ENCODE data around the gene SGSM2. TPM values are rescaled to one million over a fixed set of nuclear protein-coding genes. Genes with fewer than 3 reads are reported as not detected.

SGSM2 gene
- total RNA-seq, 1 experiment from 2014 or later = 31.4 TPM

DNA sequence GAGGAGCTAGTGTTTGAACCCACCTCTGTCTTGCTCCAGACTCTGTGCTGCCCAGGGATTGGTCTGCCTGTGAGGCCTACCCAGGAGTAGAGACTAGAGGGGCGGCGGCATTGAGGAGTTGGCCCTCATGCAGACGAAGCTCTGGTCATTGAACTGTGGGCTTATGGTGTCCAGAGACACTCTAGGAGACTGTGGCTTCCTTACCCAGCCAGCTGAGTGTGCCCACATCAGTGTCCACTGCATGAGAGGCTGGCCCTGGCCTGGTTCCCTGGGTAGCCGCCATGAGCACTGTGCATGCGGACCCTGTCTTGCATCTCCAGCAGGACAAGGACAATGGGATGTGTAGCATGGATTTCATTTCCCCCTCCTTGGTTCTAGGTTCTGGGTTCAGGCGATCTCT, 14.0 kb downstream of the SGSM2 start:
- no peak for DNase-seq
- H3K4me3 ChIP-seq (ENCODE audit: insufficient read depth, low read depth, low read length) = no peak overlapping the region
- no peaks in the 10 kb centered on the region for H3K27me3 ChIP-seq (ENCODE audit: control insufficient read depth, insufficient read depth, low read length)
- no peaks in the 10 kb centered on the region for H3K36me3 ChIP-seq (replicated peaks; ENCODE audit: control insufficient read depth, insufficient read depth, low read length)

GRCh38 chr17:2354311-2354710, 17.0 kb downstream of the SGSM2 start:
- no peak for DNase-seq
- no peaks in the 10 kb centered on the region for H3K36me3 ChIP-seq (replicated peaks; ENCODE audit: control insufficient read depth, insufficient read depth, low read length)
- H3K4me3 ChIP-seq (ENCODE audit: insufficient read depth, low read depth, low read length) = no peak overlapping the region
- no peaks in the 10 kb centered on the region for H3K27me3 ChIP-seq (ENCODE audit: control insufficient read depth, insufficient read depth, low read length)

- DNase-seq = no peak
- H3K36me3 ChIP-seq (replicated peaks; ENCODE audit: control insufficient read depth, insufficient read depth, low read length) = no peaks in the 10 kb centered on the region
- no peak overlapping the region for H3K4me3 ChIP-seq (ENCODE audit: insufficient read depth, low read depth, low read length)
- H3K27me3 ChIP-seq (ENCODE audit: control insufficient read depth, insufficient read depth, low read length) = no peaks in the 10 kb centered on the region
Observed at GRCh38 chr17:2357237-2357636, 19.9 kb downstream of the SGSM2 start.

DNA sequence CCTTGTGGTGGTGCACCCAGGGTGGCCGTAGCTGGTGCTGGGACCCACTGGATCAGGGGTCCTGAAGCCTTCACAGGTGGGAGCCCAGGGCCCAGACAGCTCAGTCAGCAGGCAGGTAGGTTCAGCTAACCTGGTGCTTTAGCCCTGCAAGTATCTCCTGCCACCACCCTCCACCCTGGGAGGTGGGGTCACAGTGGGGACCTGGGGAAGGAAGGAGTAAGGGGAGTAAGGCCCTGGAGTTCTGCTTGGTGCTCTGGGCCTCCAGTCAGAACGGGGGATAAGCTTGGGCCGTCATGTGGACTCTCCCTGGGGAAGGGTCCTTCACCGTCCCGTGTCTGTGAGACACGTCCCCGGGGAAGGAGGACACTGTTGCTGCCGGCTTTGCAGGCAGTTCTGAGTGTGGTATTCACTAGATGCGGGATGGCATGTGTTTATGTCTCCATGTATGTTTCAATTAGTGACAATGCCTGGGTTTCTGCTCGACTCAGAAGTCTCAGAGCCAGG, 20.7 kb downstream of the SGSM2 start:
- Histone ChIP-seq H3K4me3 (ENCODE audit: insufficient read depth, low read depth, low read length) (no peak overlapping the region), H3K36me3 (replicated peaks; ENCODE audit: control insufficient read depth, insufficient read depth, low read length) (no peaks in the 10 kb centered on the region), H3K27me3 (ENCODE audit: control insufficient read depth, insufficient read depth, low read length) (no peaks in the 10 kb centered on the region)
- no peak for DNase-seq

DNA sequence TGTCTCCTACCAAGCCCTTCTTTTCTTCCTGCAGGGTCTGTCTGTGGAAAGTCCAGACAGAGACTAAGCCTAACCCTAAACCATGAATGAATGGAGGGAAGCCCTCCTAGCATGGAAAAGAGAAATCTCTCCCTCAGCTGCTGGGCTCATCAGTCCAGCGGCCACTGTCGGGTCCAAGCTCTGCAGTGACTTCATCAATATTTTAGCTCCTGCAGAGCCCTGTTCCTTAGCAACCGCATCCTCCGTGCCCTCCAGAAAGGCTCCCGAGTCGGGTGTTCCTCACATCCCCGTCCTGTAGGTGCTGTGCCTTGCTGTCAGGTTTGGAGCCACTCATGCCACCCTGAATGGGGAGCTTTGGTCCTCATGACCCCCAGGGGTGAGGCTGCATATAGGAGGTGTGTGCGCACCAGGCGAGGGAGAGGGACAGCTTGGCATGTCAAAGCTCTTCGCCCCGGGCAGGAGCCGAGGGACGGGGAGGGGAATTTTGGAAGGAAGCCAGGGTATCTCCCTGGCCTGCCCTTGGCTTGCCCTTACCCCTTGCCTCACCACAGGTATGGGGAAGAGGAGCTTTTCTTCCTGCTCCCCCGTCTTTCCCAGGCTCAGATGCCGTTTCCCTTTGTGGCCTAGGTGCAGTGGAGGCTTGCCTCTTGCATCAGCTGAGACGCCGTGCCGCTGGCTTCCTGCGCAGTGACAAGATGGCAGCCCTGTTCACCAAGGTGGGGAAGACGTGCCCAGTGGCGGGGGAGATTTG, 23.9 kb downstream of the SGSM2 start:
- Histone ChIP-seq H3K27me3 (ENCODE audit: control insufficient read depth, insufficient read depth, low read length) (no peaks in the 10 kb centered on the region), H3K36me3 (replicated peaks; ENCODE audit: control insufficient read depth, insufficient read depth, low read length) (peaks cover 2% of the 10 kb centered on the region), H3K4me3 (ENCODE audit: insufficient read depth, low read depth, low read length) (no peak overlapping the region)
- DNase-seq = no peak

DNA sequence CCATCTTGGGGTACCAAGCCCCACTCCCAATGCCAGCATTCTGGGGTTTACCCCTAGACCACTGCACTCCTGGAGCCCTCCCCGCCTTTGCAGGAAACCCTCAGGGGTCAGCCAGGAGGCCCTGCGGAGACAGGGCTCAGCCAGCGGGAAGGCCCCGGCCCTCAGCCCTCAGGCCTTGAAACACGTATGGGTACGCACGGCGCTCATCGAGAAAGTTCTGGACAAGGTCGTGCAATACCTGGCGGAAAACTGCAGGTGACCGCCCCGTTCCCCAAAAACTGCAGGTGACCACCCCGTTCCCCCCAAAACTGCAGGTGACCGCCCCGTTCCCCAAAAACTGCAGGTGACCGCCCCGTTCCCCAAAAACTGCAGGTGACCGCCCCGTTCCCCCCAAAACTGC, 24.7 kb downstream of the SGSM2 start:
- Histone ChIP-seq H3K27me3 (ENCODE audit: control insufficient read depth, insufficient read depth, low read length) (no peaks in the 10 kb centered on the region), H3K4me3 (ENCODE audit: insufficient read depth, low read depth, low read length) (no peak overlapping the region), H3K36me3 (replicated peaks; ENCODE audit: control insufficient read depth, insufficient read depth, low read length) (peaks cover 2% of the 10 kb centered on the region)
- no peak for DNase-seq

- Histone ChIP-seq H3K36me3 (replicated peaks; ENCODE audit: control insufficient read depth, insufficient read depth, low read length) (peaks cover 2% of the 10 kb centered on the region), H3K4me3 (ENCODE audit: insufficient read depth, low read depth, low read length) (no peak overlapping the region), H3K27me3 (ENCODE audit: control insufficient read depth, insufficient read depth, low read length) (no peaks in the 10 kb centered on the region)
- DNase-seq = no peak
Observed at GRCh38 chr17:2362416-2362815, 25.1 kb downstream of the SGSM2 start.

DNA sequence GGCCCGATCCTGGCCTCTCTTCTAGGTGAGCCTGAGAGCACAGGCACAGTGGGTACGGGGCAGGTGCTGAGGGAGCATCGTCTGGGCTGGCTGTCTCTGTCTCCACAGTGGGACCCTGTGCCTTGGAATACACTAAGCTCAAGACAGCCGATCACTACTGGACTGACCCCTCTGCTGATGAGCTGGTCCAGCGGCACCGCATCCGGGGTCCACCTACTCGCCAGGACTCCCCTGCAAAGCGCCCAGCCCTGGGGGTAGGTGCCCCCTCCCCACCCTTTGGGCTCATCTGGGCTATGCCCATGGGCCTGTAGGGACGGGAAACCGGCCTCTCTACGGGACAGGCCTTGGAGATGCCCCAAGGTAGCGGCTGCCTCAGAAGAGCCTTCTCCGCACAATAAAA, 25.6 kb downstream of the SGSM2 start:
- Histone ChIP-seq H3K4me3 (ENCODE audit: insufficient read depth, low read depth, low read length) (no peak overlapping the region), H3K36me3 (replicated peaks; ENCODE audit: control insufficient read depth, insufficient read depth, low read length) (peaks cover 2% of the 10 kb centered on the region), H3K27me3 (ENCODE audit: control insufficient read depth, insufficient read depth, low read length) (no peaks in the 10 kb centered on the region)
- DNase-seq = no peak

DNA sequence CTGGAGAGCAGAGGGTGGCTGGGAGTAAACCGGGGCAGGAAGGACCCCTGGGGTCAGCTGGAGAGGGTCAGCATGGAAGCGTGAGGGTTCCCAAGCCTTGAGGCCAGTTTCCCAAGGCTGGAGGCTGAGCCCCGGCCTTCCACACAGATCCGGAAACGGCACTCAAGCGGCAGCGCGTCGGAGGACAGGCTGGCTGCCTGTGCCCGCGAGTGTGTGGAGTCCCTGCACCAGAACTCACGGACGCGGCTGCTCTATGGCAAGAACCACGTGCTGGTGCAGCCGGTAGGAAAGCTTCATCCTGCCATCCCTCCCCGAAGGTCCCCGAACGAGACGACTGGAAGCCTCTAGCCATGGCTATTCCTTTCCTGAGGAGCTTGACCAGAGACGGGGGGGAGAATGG, 26.0 kb downstream of the SGSM2 start:
- Histone ChIP-seq H3K27me3 (ENCODE audit: control insufficient read depth, insufficient read depth, low read length) (no peaks in the 10 kb centered on the region), H3K4me3 (ENCODE audit: insufficient read depth, low read depth, low read length) (no peak overlapping the region), H3K36me3 (replicated peaks; ENCODE audit: control insufficient read depth, insufficient read depth, low read length) (peaks cover 2% of the 10 kb centered on the region)
- no peak for DNase-seq

DNA sequence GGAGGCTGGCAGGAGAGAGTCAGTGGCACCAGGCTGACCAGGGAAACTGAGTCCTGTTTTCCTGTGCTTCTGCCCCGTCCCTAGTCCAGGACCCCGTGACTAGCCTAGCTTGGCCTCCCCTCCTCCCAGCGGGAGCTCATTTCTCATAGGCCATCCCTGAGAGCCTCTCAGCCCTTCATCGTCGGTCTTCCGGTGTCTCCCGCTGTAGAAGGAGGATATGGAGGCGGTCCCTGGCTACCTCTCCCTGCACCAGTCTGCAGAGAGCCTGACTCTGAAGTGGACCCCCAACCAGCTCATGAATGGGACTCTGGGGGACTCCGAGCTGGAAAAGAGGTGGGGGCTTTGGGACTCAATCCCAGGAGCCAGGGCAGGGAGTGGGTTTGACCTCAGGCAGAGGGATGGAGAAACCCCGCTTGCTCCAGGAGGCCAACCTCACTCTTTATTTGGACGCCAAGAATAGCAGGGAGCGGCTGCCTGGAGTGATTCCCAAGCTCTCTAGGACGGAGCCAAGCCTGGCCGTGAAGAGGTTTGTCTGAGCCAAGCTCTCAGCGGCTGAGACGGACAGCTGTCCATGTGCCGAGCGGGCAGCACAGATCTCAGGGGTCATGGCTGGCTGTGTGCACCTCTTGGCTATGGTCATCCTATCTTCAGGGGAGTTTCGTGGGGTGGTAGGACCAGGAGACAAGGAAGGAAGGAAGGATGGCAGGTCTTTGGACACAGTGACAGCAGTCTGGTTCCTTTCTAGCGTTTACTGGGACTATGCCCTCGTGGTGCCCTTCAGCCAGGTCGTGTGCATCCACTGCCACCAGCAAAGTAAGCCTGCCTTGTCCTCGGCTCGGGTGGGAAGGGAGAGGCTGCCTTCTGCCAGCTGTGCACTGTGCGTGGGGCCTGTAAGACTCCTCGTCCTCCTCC, 26.8 kb downstream of the SGSM2 start:
- no peak for DNase-seq
- peaks cover 2% of the 10 kb centered on the region for H3K36me3 ChIP-seq (replicated peaks; ENCODE audit: control insufficient read depth, insufficient read depth, low read length)

DNA sequence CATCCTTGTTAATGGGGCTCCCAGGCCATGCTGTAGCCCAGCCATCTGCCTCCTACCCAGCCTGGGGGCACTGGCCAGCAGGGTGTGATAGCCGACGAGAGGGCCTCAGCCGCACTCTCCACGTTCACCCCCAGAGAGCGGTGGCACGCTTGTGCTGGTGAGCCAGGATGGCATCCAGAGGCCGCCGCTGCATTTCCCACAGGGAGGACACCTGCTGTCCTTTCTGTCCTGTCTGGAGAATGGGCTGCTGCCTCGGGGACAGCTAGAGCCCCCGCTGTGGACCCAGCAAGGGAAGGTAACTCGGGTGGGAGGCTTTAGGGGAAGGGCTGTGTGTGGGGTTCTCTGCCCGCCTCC, 27.4 kb downstream of the SGSM2 start:
- H3K36me3 ChIP-seq (replicated peaks; ENCODE audit: control insufficient read depth, insufficient read depth, low read length) = peaks cover 2% of the 10 kb centered on the region
- H3K27me3 ChIP-seq (ENCODE audit: control insufficient read depth, insufficient read depth, low read length) = no peaks in the 10 kb centered on the region
- no peak for DNase-seq
- H3K4me3 ChIP-seq (ENCODE audit: insufficient read depth, low read depth, low read length) = no peak overlapping the region

More for the DNA sequence above, 26.8 kb downstream of the SGSM2 start:
- Histone ChIP-seq H3K27me3 (ENCODE audit: control insufficient read depth, insufficient read depth, low read length) (no peaks in the 10 kb centered on the region), H3K4me3 (ENCODE audit: insufficient read depth, low read depth, low read length) (no peak overlapping the region)

DNA sequence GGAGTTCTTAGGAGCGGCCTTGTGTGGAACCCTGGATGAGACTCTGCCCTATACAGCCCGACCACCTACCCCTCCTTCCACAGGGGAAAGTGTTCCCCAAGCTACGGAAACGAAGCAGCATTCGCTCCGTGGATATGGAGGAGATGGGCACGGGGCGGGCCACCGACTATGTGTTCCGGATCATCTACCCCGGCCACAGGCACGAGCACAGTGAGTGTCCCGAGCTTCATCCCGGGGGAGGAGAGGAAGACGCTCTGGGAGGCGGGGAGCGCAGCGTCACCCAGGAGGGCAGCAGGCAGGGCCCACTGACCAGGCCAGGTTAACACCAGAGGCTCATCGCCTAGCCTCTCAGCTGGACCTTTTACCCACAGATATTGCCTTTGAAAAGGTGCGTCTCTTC, 27.8 kb downstream of the SGSM2 start:
- Histone ChIP-seq H3K36me3 (replicated peaks; ENCODE audit: control insufficient read depth, insufficient read depth, low read length) (peaks cover 2% of the 10 kb centered on the region), H3K27me3 (ENCODE audit: control insufficient read depth, insufficient read depth, low read length) (no peaks in the 10 kb centered on the region), H3K4me3 (ENCODE audit: insufficient read depth, low read depth, low read length) (no peak overlapping the region)
- no peak for DNase-seq

DNA sequence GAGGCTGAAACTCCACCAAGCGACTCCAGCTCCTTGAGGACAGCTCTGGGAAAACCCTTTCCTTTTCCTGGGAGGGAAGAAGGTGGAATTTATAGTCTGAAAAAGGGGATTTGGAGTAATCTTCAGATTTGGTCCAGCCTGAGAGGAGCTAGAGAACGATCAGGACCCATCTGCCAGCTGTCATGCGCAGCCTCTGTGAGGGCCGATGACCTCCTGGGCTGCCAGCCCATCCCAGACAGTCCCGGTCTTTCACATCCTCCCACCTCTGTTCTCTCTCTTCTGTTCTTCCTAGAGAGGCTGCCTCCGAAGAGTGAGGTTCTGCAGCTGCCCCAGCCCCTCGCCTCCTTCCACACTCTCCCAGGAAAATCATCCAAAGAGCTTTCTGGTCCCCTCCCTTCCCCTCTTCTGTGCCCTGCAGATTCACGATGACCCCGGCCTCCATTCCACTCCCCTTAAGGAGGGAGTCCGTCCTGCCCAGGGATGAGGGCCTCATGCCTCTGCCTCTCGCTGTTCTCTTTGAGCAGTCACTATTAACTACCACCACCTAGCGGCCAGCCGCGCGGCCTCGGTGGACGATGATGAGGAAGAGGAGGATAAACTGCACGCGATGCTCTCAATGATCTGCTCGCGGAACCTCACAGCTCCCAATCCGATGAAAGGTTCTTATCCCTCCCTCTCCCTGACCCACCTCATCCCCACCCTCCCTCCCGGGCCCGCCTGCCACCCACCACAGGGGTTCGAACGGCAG, 29.6 kb downstream of the SGSM2 start:
- no peaks in the 10 kb centered on the region for H3K27me3 ChIP-seq (ENCODE audit: control insufficient read depth, insufficient read depth, low read length)
- no peak overlapping the region for H3K4me3 ChIP-seq (ENCODE audit: insufficient read depth, low read depth, low read length)
- H3K36me3 ChIP-seq (replicated peaks; ENCODE audit: control insufficient read depth, insufficient read depth, low read length) = peaks cover 2% of the 10 kb centered on the region
- DNase-seq = peak; percentile 90

- peaks cover 2% of the 10 kb centered on the region for H3K36me3 ChIP-seq (replicated peaks; ENCODE audit: control insufficient read depth, insufficient read depth, low read length)
- no peaks in the 10 kb centered on the region for H3K27me3 ChIP-seq (ENCODE audit: control insufficient read depth, insufficient read depth, low read length)
- H3K4me3 ChIP-seq (ENCODE audit: insufficient read depth, low read depth, low read length) = no peak overlapping the region
- DNase-seq = no peak
Observed at GRCh38 chr17:2368359-2368758, 31.1 kb downstream of the SGSM2 start.

All from H7 (cell line).